Activated CD4-positive, alpha-beta T cell treated with anti-CD3 and anti-CD28 coated beads, Interleukin-2, Interleukin-4, amounts not matched to agents 100 ng/mL and 50 ng/mL, durations not matched to agents 16 hours and 8 hours (primary cell): ENCODE measurements around the gene TMEM80.

Experiments
- DNase-seq: peaks from one replicate; pipeline ENCODE4 v3.0.0-alpha.2; 2020; ENCODE audit warnings: low spot score

TMEM80 gene

GRCh38 chr11:746289-747157, 50.9 kb downstream of the TMEM80 start:
- DNase-seq, result no peak

GRCh38 chr11:747158-748006, 51.8 kb downstream of the TMEM80 start, which contains the start of gene TALDO1:
Gene TALDO1 (plus strand): TSS chr11:747464. CDS start chr11:747482, 18 bp downstream.
- DNase-seq, result peak; percentile 92

- DNase-seq, result no peak
Measured at GRCh38 chr11:748007-748359, 52.4 kb downstream of the TMEM80 start.

- DNase-seq, result no peak
Measured at GRCh38 chr11:749731-750130, 54.1 kb downstream of the TMEM80 start.
